HCT116 (cell line): ENCODE results near the gene CCDC183. TPM values are rescaled to one million over a fixed set of nuclear protein-coding genes. Genes with fewer than 3 reads are reported as not detected.
A peak's percentile ranks its signal among the peaks of the same experiment; 100 is the strongest.

ENCODE experiments used
- ATAC-seq: fragments of 200-7000 bp; cut with Tn5 transposase; 2 replicates; pipeline ENCODE4 v1.9.1; 2020; ENCODE audit warnings: mild to moderate bottlenecking, moderate library complexity
- BruUV-seq: library from RNA; stranded (reverse); fragments of 400-500 nt; replicated peaks from 2 replicates; lab custom pipeline; 2021; lab: Mats Ljungman, UMichigan
- CTCF ChIA-PET: fragments of 300-600 bp; sonication (Branson Sonifier 250); formaldehyde crosslinking; loops from one replicate; lab custom pipeline; 2021; ENCODE audit warnings: antibody characterized with exemption; lab: Charles Lee
- POLR2A ChIA-PET: fragments of 300-600, 350-600 bp; sonication (Branson Sonifier 250); formaldehyde crosslinking; loops from one replicate; lab custom pipeline; 2021; ENCODE audit warnings: antibody characterized with exemption; lab: Charles Lee
- RAD21 ChIA-PET, 2 experiments: fragments of 300-600 bp; sonication (Branson Sonifier 250); formaldehyde crosslinking; loops; one replicate each; lab custom pipeline; 2023; ENCODE audit warnings: low total read pairs in 2 of 2; ENCODE audit not compliant: uncharacterized antibody in 2 of 2, unreplicated experiment in 2 of 2, low non-redundant PET in 1 of 2; lab: Charles Lee
- DNase-seq: peaks from one replicate; pipeline ENCODE4 v3.0.0-alpha.2; 2010; ENCODE audit warnings: low read depth, low spot score
- H2AFZ ChIP-seq: fragments of 200-600 bp; shearing (Covaris generic), sonication (generic); 2 replicates; pipeline ENCODE4 v1.6.1; 2017; ENCODE audit warnings: low read depth, mixed run types, mixed read lengths, antibody characterized with exemption, low read length; ENCODE audit not compliant: poor library complexity, severe bottlenecking
- H3K27ac ChIP-seq: 2 replicates; pipeline ENCODE4 v1.5.1; 2012; ENCODE audit warnings: low read depth, low read length
- H3K27me3 ChIP-seq: fragments of 200-600 bp; sonication (generic); 2 replicates; pipeline ENCODE4 v1.6.1; 2016; ENCODE audit warnings: mixed run types, low read length, mixed read lengths; ENCODE audit not compliant: insufficient read depth
- H3K36me3 ChIP-seq, 2 experiments: fragments of 200-500 bp in 1 of 2; fragments of 200-600 bp in 1 of 2; sonication (Bioruptor generic) in 1 of 2; sonication (generic) in 1 of 2; 2 replicates each; pipeline versions ENCODE4 v1.5.1 to v1.6.1; 2014 to 2016; ENCODE audit warnings: low read length in 2 of 2, inconsistent platforms in 1 of 2, mixed read lengths in 1 of 2, mixed run types in 1 of 2; ENCODE audit not compliant: insufficient read depth in 2 of 2, control insufficient read depth in 1 of 2
- H3K4me1 ChIP-seq, 2 experiments: fragments of 200-600 bp in 1 of 2; sonication (generic) in 1 of 2; 2 replicates each; pipeline versions ENCODE4 v1.5.1 to v1.6.1; 2012 to 2017; ENCODE audit warnings: low read length in 2 of 2, inconsistent platforms in 1 of 2, mild to moderate bottlenecking in 1 of 2, mixed read lengths in 1 of 2, mixed run types in 1 of 2, moderate library complexity in 1 of 2; ENCODE audit not compliant: insufficient read depth in 2 of 2, control insufficient read depth in 1 of 2
- H3K4me2 ChIP-seq: fragments of 200-600 bp; sonication (generic); 2 replicates; pipeline ENCODE4 v1.6.1; 2017; ENCODE audit warnings: mixed run types, low read length, mixed read lengths
- H3K4me3 ChIP-seq, 2 experiments: fragments of 200-600 bp in 1 of 2; sonication (generic) in 1 of 2; replicated peaks in 1 of 2; 2 replicates each; pipeline ENCODE4 v1.5.1; 2011 to 2016; ENCODE audit warnings: low read length in 2 of 2, control low read depth in 1 of 2, low read depth in 1 of 2, mild to moderate bottlenecking in 1 of 2, mixed read lengths in 1 of 2, mixed run types in 1 of 2
- H3K79me2 ChIP-seq: fragments of 200-600 bp; sonication (generic); 2 replicates; pipeline ENCODE4 v1.6.1; 2017; ENCODE audit warnings: mild to moderate bottlenecking, mixed run types, low read length, moderate library complexity, mixed read lengths; ENCODE audit not compliant: insufficient read depth
- H3K9ac ChIP-seq: fragments of 200-600 bp; sonication (generic); 2 replicates; pipeline ENCODE4 v1.6.1; 2016; ENCODE audit warnings: low read length, mixed read lengths
- H3K9me2 ChIP-seq: fragments of 200-600 bp; sonication (generic), shearing (Covaris generic); 2 replicates; pipeline ENCODE4 v1.6.1; 2017; ENCODE audit warnings: mixed run types, mild to moderate bottlenecking, moderate library complexity; ENCODE audit not compliant: insufficient read depth
- H3K9me3 ChIP-seq, 2 experiments: fragments of 200-500 bp in 1 of 2; fragments of 200-600 bp in 1 of 2; sonication (Bioruptor generic) in 1 of 2; sonication (generic) in 1 of 2; 2 replicates each; pipeline ENCODE4 v1.6.1; 2014 to 2017; ENCODE audit warnings: low read length in 2 of 2, mixed read lengths in 2 of 2, inconsistent platforms in 1 of 2, low read depth in 1 of 2, mild to moderate bottlenecking in 1 of 2, mixed run types in 1 of 2, moderate library complexity in 1 of 2; ENCODE audit not compliant: control insufficient read depth in 1 of 2, insufficient read depth in 1 of 2
- H4K20me1 ChIP-seq: fragments of 200-600 bp; sonication (generic), shearing (Covaris generic); 2 replicates; pipeline ENCODE4 v1.6.1; 2017; ENCODE audit warnings: mixed run types, mild to moderate bottlenecking, moderate library complexity; ENCODE audit not compliant: insufficient read depth
- ATF3 ChIP-seq: IDR thresholded peaks from 2 replicates; pipeline ENCODE4 v1.6.1; 2012
- CEBPB ChIP-seq: IDR thresholded peaks from 2 replicates; pipeline ENCODE4 v1.6.1; 2012; ENCODE audit warnings: low read depth
- EGR1 ChIP-seq: IDR thresholded peaks from 2 replicates; pipeline ENCODE4 v1.6.1; 2012; ENCODE audit warnings: low read depth
- ELF1 ChIP-seq: IDR thresholded peaks from 2 replicates; pipeline ENCODE4 v1.6.1; 2012; ENCODE audit warnings: low read depth, borderline replicate concordance
- EZH2 ChIP-seq: fragments of 200-600 bp; sonication (generic); IDR thresholded peaks from 2 replicates; pipeline ENCODE4 v1.6.1; 2017; ENCODE audit warnings: antibody characterized with exemption, mixed run types
- EZH2phosphoT487 ChIP-seq: fragments of 200-600 bp; IDR thresholded peaks from 2 replicates; pipeline ENCODE4 v1.6.1; 2018; ENCODE audit warnings: antibody characterized with exemption, borderline replicate concordance
- MAX ChIP-seq: IDR thresholded peaks from 2 replicates; pipeline ENCODE4 v1.6.1; 2012
- POLR2AphosphoS5 ChIP-seq: IDR thresholded peaks from 2 replicates; pipeline ENCODE4 v1.6.1; 2011; ENCODE audit warnings: mild to moderate bottlenecking, low read depth, low read length, moderate library complexity
- REST ChIP-seq: IDR thresholded peaks from 2 replicates; pipeline ENCODE4 v1.6.1; 2012; ENCODE audit warnings: low read depth
- SIN3A ChIP-seq: IDR thresholded peaks from 2 replicates; pipeline ENCODE4 v1.6.1; 2012; ENCODE audit warnings: low read depth
- SP1 ChIP-seq: IDR thresholded peaks from 2 replicates; pipeline ENCODE4 v1.6.1; 2012; ENCODE audit warnings: low read depth
- TCF7L2 ChIP-seq: IDR thresholded peaks from 2 replicates; pipeline ENCODE4 v1.7.0; 2011; ENCODE audit warnings: borderline replicate concordance, inconsistent platforms; ENCODE audit not compliant: insufficient read depth, insufficient read length; ENCODE audit errors: extremely low read depth
- YY1 ChIP-seq: IDR thresholded peaks from 2 replicates; pipeline ENCODE4 v1.6.1; 2011; ENCODE audit warnings: low read length, low read depth, moderate library complexity, mild to moderate bottlenecking; ENCODE audit not compliant: insufficient replicate concordance; ENCODE audit errors: extremely low read depth
- ZFX ChIP-seq: fragments of 450-650 bp; IDR thresholded peaks from 2 replicates; pipeline ENCODE4 v1.6.1; 2017
- ZNF274 ChIP-seq: fragments of 200-500 bp; sonication (Bioruptor generic); IDR thresholded peaks from 2 replicates; pipeline ENCODE4 v1.6.1; 2014; ENCODE audit warnings: mild to moderate bottlenecking, low read depth, low read length, inconsistent platforms
- intact Hi-C: fragments of 100-400 bp; cut with micrococcal nuclease; formaldehyde crosslinking; loops from 2 replicates; pipeline ENCODE4 v1.10.0; 2022
- total RNA-seq: library from RNA; stranded (reverse); gene quantifications from one replicate; pipeline ENCODE4 v1.2.1, GENCODE V29; 2021; ENCODE audit not compliant: unreplicated experiment

CCDC183 gene
- total RNA-seq, 1 experiment from 2014 or later, result 2.8 TPM

GRCh38 chr9:136799854-136800657 lies 3.9 kb downstream of the CCDC183 start:
- Histone ChIP-seq H3K9ac (peak overlapping the region; percentile 49), H3K4me1 (peaks cover 20 to 27% of the 10 kb centered on the region in 2 experiments), H3K27ac (peak overlapping the region; percentile 65), H4K20me1 (no peaks in the 10 kb centered on the region), H3K4me3 (peak overlapping the region; percentile 30 to 60), H2AFZ (peak overlapping the region; percentile 80), H3K9me2 (no peaks in the 10 kb centered on the region), H3K9me3 (no peaks in the 10 kb centered on the region), H3K4me2 (peak overlapping the region; percentile 97), H3K79me2 (no peaks in the 10 kb centered on the region), H3K27me3 (no peaks in the 10 kb centered on the region), H3K36me3 (no peaks in the 10 kb centered on the region)
- TF ChIP-seq ATF3 (no peak), EZH2 (no peak), POLR2AphosphoS5 (peak; percentile 60; the same call in 1 of the 2 replicates), EZH2phosphoT487 (no peak)
- no TSS peak for BruUV-seq
- POLR2A ChIA-PET, result interaction anchor here (0.6 to 2.0 kb wide), 4 partner anchors 9 to 693 kb away, joined by 3 to 5 read pairs (median 4); partner anchors contain the start of gene TMEM141
- CTCF ChIA-PET, result interaction anchor here (1.0 to 2.1 kb wide), 6 partner anchors 7 to 235 kb away, joined by 3 to 13 read pairs (median 5); partner anchors contain the start of genes AJM1 and TMEM141
- intact Hi-C loops, result no loop called here
- peak; percentile 71 for ATAC-seq
- DNase-seq, result peak; percentile 60
- RAD21 ChIA-PET, result interaction anchor here (0.6 kb wide), 2 partner anchors 13 to 289 kb away, joined by 3 read pairs; no protein-coding TSS in a partner anchor

- Histone ChIP-seq H3K36me3 (no peaks in the 10 kb centered on the region), H4K20me1 (no peaks in the 10 kb centered on the region), H3K27me3 (no peaks in the 10 kb centered on the region), H2AFZ (no peak overlapping the region), H3K9me2 (no peaks in the 10 kb centered on the region), H3K79me2 (peaks cover 6% of the 10 kb centered on the region; the same call in 1 of the 2 replicates), H3K4me1 (peaks cover 26 to 37% of the 10 kb centered on the region in 2 experiments), H3K27ac (peak overlapping the region; percentile 65; the same call in 1 of the 2 replicates), H3K9ac (no peak overlapping the region), H3K4me3 (no peak overlapping the region), H3K9me3 (no peaks in the 10 kb centered on the region), H3K4me2 (no peak overlapping the region)
- ATAC-seq, result no peak
- ChIA-PET POLR2A (no interaction called here), CTCF (no interaction called here), RAD21 (no interaction called here)
- BruUV-seq, result no TSS peak
- no peak for DNase-seq
- intact Hi-C loops, result no loop called here
- no peak for TF ChIP-seq REST
- TF ChIP-seq YY1, result no peak
- no peak for TF ChIP-seq TCF7L2
- TF ChIP-seq ZFX, result no peak
- no peak for TF ChIP-seq ELF1
- no peak for TF ChIP-seq EGR1
- no peak for TF ChIP-seq SIN3A
- no peak for TF ChIP-seq MAX
- no peak for TF ChIP-seq CEBPB
- no peak for TF ChIP-seq SP1
- TF ChIP-seq ZNF274, result no peak
- TF ChIP-seq ATF3, result no peak
Measured at GRCh38 chr9:136802321-136802720, 6.2 kb downstream of the CCDC183 start.
